SK-N-SH (cell line): ENCODE measurements around the gene AHDC1. TPM values are rescaled to one million over a fixed set of nuclear protein-coding genes. Genes with fewer than 3 reads are reported as not detected.

Experiments used
- CTCF ChIA-PET: fragments of 300-600, 350-600 bp; formaldehyde crosslinking; extraction: SDS; loops from one replicate; lab custom pipeline; 2021; lab: Yijun Ruan, JAX
- POLR2A ChIA-PET: fragments of 350-600 bp; sonication (Branson Sonifier 250); formaldehyde crosslinking; extraction: SDS; loops from one replicate; lab custom pipeline; 2020; ENCODE audit warnings: antibody characterized with exemption, inconsistent platforms; lab: Yijun Ruan, JAX
- DNase-seq: peaks from one replicate; pipeline ENCODE4 v3.0.0; 2012
- H2AFZ ChIP-seq: fragments of 200-600 bp; sonication (generic); 2 replicates; pipeline ENCODE4 v1.8.1; 2016; ENCODE audit warnings: antibody characterized with exemption, mild to moderate bottlenecking, low read depth
- H3F3A ChIP-seq: fragments of 200-600 bp; sonication (generic); replicated peaks from 2 replicates; pipeline ENCODE3; 2016; ENCODE audit warnings: antibody characterized with exemption, mild to moderate bottlenecking; ENCODE audit not compliant: insufficient read depth
- H3K27ac ChIP-seq, 2 experiments: fragments of 200-500 bp in 1 of 2; fragments of 200-600 bp in 1 of 2; sonication (Bioruptor generic) in 1 of 2; sonication (generic), shearing (Covaris generic) in 1 of 2; 2 replicates each; pipeline versions ENCODE4 v1.5.1 to v1.6.1; 2014 to 2016; ENCODE audit warnings: low read depth in 2 of 2, inconsistent platforms in 1 of 2, low read length in 1 of 2, mild to moderate bottlenecking in 1 of 2, mixed read lengths in 1 of 2
- H3K27me3 ChIP-seq: fragments of 200-600 bp; sonication (generic), shearing (Covaris generic); 2 replicates; pipeline ENCODE4 v1.6.1; 2016; ENCODE audit warnings: mixed run types; ENCODE audit not compliant: insufficient read depth
- H3K36me3 ChIP-seq, 2 experiments: fragments of 200-500 bp in 1 of 2; fragments of 200-600 bp in 1 of 2; sonication (Bioruptor generic) in 1 of 2; sonication (generic) in 1 of 2; replicated peaks in 1 of 2; 2 replicates each; pipeline versions ENCODE3 to v1.5.1; 2014 to 2016; ENCODE audit warnings: low read length in 1 of 2, mild to moderate bottlenecking in 1 of 2; ENCODE audit not compliant: insufficient read depth in 2 of 2, control insufficient read depth in 1 of 2
- H3K4me1 ChIP-seq, 2 experiments: fragments of 200-500 bp in 1 of 2; fragments of 200-600 bp in 1 of 2; sonication (Bioruptor generic) in 1 of 2; sonication (generic), shearing (Covaris generic) in 1 of 2; 2 replicates each; pipeline versions ENCODE4 v1.5.1 to v1.6.1; 2014 to 2016; ENCODE audit warnings: low read depth in 1 of 2, low read length in 1 of 2, mixed run types in 1 of 2; ENCODE audit not compliant: insufficient read depth in 2 of 2, control insufficient read depth in 1 of 2
- H3K4me2 ChIP-seq: fragments of 200-600 bp; sonication (generic), shearing (Covaris generic); 2 replicates; pipeline ENCODE4 v1.6.1; 2017; ENCODE audit warnings: mixed run types
- H3K4me3 ChIP-seq, 2 experiments: fragments of 200-500 bp in 1 of 2; fragments of 200-600 bp in 1 of 2; sonication (Bioruptor generic) in 1 of 2; sonication (generic), shearing (Covaris generic) in 1 of 2; 2 replicates each; pipeline versions ENCODE4 v1.5.1 to v1.8.1; 2014 to 2016; ENCODE audit warnings: low read depth in 2 of 2, inconsistent platforms in 1 of 2, low read length in 1 of 2, mild to moderate bottlenecking in 1 of 2, mixed read lengths in 1 of 2, moderate library complexity in 1 of 2
- H3K79me2 ChIP-seq: fragments of 200-600 bp; sonication (generic); 2 replicates; pipeline ENCODE4 v1.8.1; 2017; ENCODE audit warnings: mild to moderate bottlenecking; ENCODE audit not compliant: insufficient read depth
- H3K9ac ChIP-seq: fragments of 200-600 bp; sonication (generic); 2 replicates; pipeline ENCODE4 v1.6.1; 2017; ENCODE audit warnings: mixed run types
- H3K9me2 ChIP-seq: fragments of 200-600 bp; sonication (generic); 2 replicates; pipeline ENCODE4 v1.6.1; 2017; ENCODE audit warnings: mixed run types
- H3K9me3 ChIP-seq: fragments of 200-600 bp; sonication (generic); 2 replicates; pipeline ENCODE4 v1.6.1; 2017; ENCODE audit warnings: mixed run types, mild to moderate bottlenecking, moderate library complexity
- H4K20me1 ChIP-seq: fragments of 200-600 bp; sonication (generic); 2 replicates; pipeline ENCODE4 v1.6.1; 2017; ENCODE audit warnings: mild to moderate bottlenecking, mixed run types; ENCODE audit not compliant: insufficient read depth
- CTCF ChIP-seq: fragments of 200-600 bp; sonication (generic); IDR thresholded peaks from 2 replicates; pipeline ENCODE4 v1.6.1; 2017; ENCODE audit warnings: antibody characterized with exemption, mild to moderate bottlenecking, moderate library complexity
- EZH2phosphoT487 ChIP-seq: fragments of 200-600 bp; sonication (generic); IDR thresholded peaks from 2 replicates; pipeline ENCODE4 v1.6.1; 2017; ENCODE audit warnings: low read depth, mixed run types, mild to moderate bottlenecking, antibody characterized with exemption, moderate library complexity, borderline replicate concordance
- FOSL2 ChIP-seq: IDR thresholded peaks from 2 replicates; pipeline ENCODE4 v1.4.0; 2012; ENCODE audit warnings: low read depth, mild to moderate bottlenecking, moderate library complexity, borderline replicate concordance
- FOXJ3 ChIP-seq: sonication (generic); formaldehyde crosslinking; IDR thresholded peaks from 2 replicates; pipeline ENCODE4 v1.5.1; 2020; ENCODE audit warnings: mild to moderate bottlenecking, missing genetic modification reagents
- MEF2A ChIP-seq: IDR thresholded peaks from 2 replicates; pipeline ENCODE4 v1.4.0; 2012; ENCODE audit warnings: low read depth, borderline replicate concordance
- POLR2AphosphoS5 ChIP-seq: IDR thresholded peaks from 2 replicates; pipeline ENCODE4 v1.6.1; 2012; ENCODE audit warnings: low read depth, low read length
- RAD21 ChIP-seq: IDR thresholded peaks from 2 replicates; pipeline ENCODE4 v1.6.1; 2012; ENCODE audit warnings: mild to moderate bottlenecking, low read length
- RCOR1 ChIP-seq: fragments of 150-350 bp; IDR thresholded peaks from 2 replicates; pipeline ENCODE4 v1.6.1; 2017; ENCODE audit warnings: antibody characterized with exemption, low read length
- SIN3A ChIP-seq: IDR thresholded peaks from 2 replicates; pipeline ENCODE4 v1.6.1; 2012; ENCODE audit warnings: low read depth, mild to moderate bottlenecking, low read length, moderate library complexity, borderline replicate concordance
- SMC3 ChIP-seq: IDR thresholded peaks from 2 replicates; pipeline ENCODE4 v1.6.1; 2012; ENCODE audit warnings: low read depth, low read length, improper control_type of control experiment
- TCF12 ChIP-seq: IDR thresholded peaks from 2 replicates; pipeline ENCODE4 v1.4.0; 2012
- TEAD4 ChIP-seq: IDR thresholded peaks from 2 replicates; pipeline ENCODE4 v1.4.0; 2012; ENCODE audit warnings: mild to moderate bottlenecking, borderline replicate concordance; ENCODE audit not compliant: insufficient read depth
- WGBS: methylation state at CpG from one replicate; pipeline ENCODE4 v1.1.6; 2017; ENCODE audit warnings: low lambda C conversion rate; 5-methylcytosine and 5-hydroxymethylcytosine counted together
- polyA plus RNA-seq, 3 experiments: library from polyadenylated mRNA; depleted of rRNA; stranded (reverse); fragments of >200 nt; gene quantifications; 2 replicates each; pipeline ENCODE4 v1.2.3, GENCODE V29; 2012
- TF ChIP-seq, protein P1 (sequence below): fragments of 150-350 bp; IDR thresholded peaks from 2 replicates; pipeline ENCODE4 v1.6.1; 2017; ENCODE audit warnings: antibody characterized with exemption, low read length, low read depth, borderline replicate concordance
- TF ChIP-seq, protein P2 (sequence below): IDR thresholded peaks from 2 replicates; pipeline ENCODE4 v1.4.0; 2012; ENCODE audit warnings: low read depth, borderline replicate concordance

AHDC1 gene
- polyA plus RNA-seq, 1 of the 3 experiments (the other 2 are of a cell fraction), result 8.5 TPM

- Histone ChIP-seq H3K36me3 (peaks cover 8 to 59% of the 10 kb centered on the region in 2 experiments), H3K4me2 (no peak overlapping the region), H4K20me1 (no peaks in the 10 kb centered on the region), H3K9me3 (no peaks in the 10 kb centered on the region), H3K27ac (no peak overlapping the region), H2AFZ (no peak overlapping the region), H3K9me2 (no peaks in the 10 kb centered on the region), H3K79me2 (peaks cover 20% of the 10 kb centered on the region; the same call in 1 of the 2 replicates), H3F3A (no peaks in the 10 kb centered on the region), H3K9ac (no peak overlapping the region), H3K4me1 (peaks cover 0 to 6% of the 10 kb centered on the region in 2 experiments; a peak in 2 of 4 replicates), H3K4me3 (no peak overlapping the region), H3K27me3 (no peaks in the 10 kb centered on the region)
- no peak for TF ChIP-seq SMC3
- TF ChIP-seq POLR2AphosphoS5, result no peak
- TF ChIP-seq TCF12, result no peak
- TF ChIP-seq FOSL2, result no peak
- no peak for DNase-seq
- ChIA-PET POLR2A (no interaction called here), CTCF (interaction anchor here (1.0 to 14.9 kb wide), 4 partner anchors 6 to 183 kb away, joined by 3 to 176 read pairs (median 3); no protein-coding TSS in a partner anchor)
- WGBS, result 94% methylated on average over 17 of the region's 45 CpGs
Measured at GRCh38 chr1:27548858-27549719, 54.9 kb downstream of the AHDC1 start.

DNA sequence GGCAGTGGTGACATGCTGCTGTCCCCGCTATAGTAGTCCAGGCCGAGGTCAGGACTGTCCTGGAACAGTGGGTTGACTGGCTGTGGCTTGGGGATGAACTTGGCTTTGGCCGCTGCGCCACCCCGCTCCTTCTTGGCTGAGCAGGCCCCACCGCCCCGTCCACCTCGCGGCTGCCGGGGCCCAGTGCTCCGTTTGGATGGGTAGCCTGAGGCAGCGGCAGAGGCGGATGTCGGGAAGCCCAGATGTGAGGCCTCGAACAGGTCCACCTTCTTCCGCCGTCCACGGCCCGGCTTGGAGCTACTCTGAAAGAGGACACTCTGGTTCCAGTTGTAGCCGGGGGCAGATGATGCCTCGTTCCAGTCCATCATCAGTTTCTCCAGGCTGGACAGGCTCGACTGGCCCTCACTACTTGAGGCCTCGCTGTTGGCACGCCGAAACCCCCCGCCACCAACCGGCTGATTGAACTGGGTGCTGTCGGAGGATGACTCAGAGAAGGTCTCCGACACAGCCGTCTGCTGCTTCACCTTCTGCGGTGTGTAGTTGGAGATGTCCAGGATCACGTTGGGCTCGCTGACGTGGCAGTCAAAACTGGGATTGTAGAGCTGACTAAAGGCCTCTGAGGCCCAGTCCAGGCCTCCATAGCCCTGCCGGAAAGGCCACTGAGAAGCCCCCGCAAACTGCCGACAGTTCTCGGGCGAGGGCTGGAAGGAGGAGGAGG is 55.6 kb downstream of the AHDC1 start:
- Histone ChIP-seq H4K20me1 (no peaks in the 10 kb centered on the region), H3K9me2 (no peaks in the 10 kb centered on the region), H3K9me3 (no peaks in the 10 kb centered on the region), H3K36me3 (peaks cover 3 to 58% of the 10 kb centered on the region in 2 experiments), H3K4me2 (no peak overlapping the region), H3K9ac (no peak overlapping the region), H2AFZ (no peak overlapping the region), H3K4me3 (no peak overlapping the region), H3K27me3 (no peaks in the 10 kb centered on the region), H3F3A (no peaks in the 10 kb centered on the region), H3K27ac (no peak overlapping the region), H3K4me1 (peaks cover under 1 to 6% of the 10 kb centered on the region in 2 experiments; a peak in 2 of 4 replicates), H3K79me2 (peaks cover 28% of the 10 kb centered on the region; the same call in 1 of the 2 replicates)
- WGBS, result 98% methylated on average over 26 of the region's 39 CpGs
- TF ChIP-seq, protein P1, sequence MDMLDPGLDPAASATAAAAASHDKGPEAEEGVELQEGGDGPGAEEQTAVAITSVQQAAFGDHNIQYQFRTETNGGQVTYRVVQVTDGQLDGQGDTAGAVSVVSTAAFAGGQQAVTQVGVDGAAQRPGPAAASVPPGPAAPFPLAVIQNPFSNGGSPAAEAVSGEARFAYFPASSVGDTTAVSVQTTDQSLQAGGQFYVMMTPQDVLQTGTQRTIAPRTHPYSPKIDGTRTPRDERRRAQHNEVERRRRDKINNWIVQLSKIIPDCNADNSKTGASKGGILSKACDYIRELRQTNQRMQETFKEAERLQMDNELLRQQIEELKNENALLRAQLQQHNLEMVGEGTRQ, result no peak
- TF ChIP-seq MEF2A (no peak), FOXJ3 (CRISPR knock-in tag) (no peak), POLR2AphosphoS5 (no peak), RAD21 (no peak), EZH2phosphoT487 (no peak), RCOR1 (no peak), TCF12 (no peak), FOSL2 (no peak), SIN3A (no peak), CTCF (no peak), TEAD4 (no peak)
- TF ChIP-seq, protein P2, sequence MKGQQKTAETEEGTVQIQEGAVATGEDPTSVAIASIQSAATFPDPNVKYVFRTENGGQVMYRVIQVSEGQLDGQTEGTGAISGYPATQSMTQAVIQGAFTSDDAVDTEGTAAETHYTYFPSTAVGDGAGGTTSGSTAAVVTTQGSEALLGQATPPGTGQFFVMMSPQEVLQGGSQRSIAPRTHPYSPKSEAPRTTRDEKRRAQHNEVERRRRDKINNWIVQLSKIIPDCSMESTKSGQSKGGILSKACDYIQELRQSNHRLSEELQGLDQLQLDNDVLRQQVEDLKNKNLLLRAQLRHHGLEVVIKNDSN, result no peak
- POLR2A ChIA-PET, result no interaction called here
- CTCF ChIA-PET, result interaction anchor here (1.8 to 14.9 kb wide), 2 partner anchors 7 to 53 kb away, joined by 5 to 176 read pairs; no protein-coding TSS in a partner anchor
- DNase-seq, result no peak
